Stimulated activated CD4-positive, alpha-beta T cell treated with anti-CD3 and anti-CD28 coated beads, Interleukin-1b, Interleukin-23, amount 100 ng/mL, for 24 hours (primary cell): Measurements from ENCODE around the gene MAPK11.

Experiments used
- DNase-seq, 4 experiments: peaks; one replicate each; pipeline ENCODE4 v3.0.0-alpha.2; 2020; ENCODE audit warnings: low read depth in 4 of 4, low spot score in 1 of 4

Gene MAPK11

GRCh38 chr22:50296658-50297490 is 26.7 kb upstream of the MAPK11 start:
- DNase-seq, result no peak

- no peak for DNase-seq
These were observed 24.1 kb upstream of the MAPK11 start for GRCh38 chr22:50294319-50294656.

- no peak for DNase-seq
These were observed 23.5 kb upstream of the MAPK11 start for GRCh38 chr22:50293441-50294318.

- no peak for DNase-seq
These were observed 22.7 kb upstream of the MAPK11 start for GRCh38 chr22:50292643-50293440.

- DNase-seq, result no peak
These were observed 19.9 kb upstream of the MAPK11 start for GRCh38 chr22:50289942-50290630.

GRCh38 chr22:50289151-50289941 is 19.2 kb upstream of the MAPK11 start:
- no peak for DNase-seq

- no peak for DNase-seq
These were observed 17.6 kb upstream of the MAPK11 start for GRCh38 chr22:50287731-50288130.

- no peak for DNase-seq
These were observed 16.6 kb upstream of the MAPK11 start for GRCh38 chr22:50286701-50287318.

- no peak for DNase-seq
These were observed 16.1 kb upstream of the MAPK11 start for GRCh38 chr22:50286275-50286674.

GRCh38 chr22:50285568-50286229 is 15.5 kb upstream of the MAPK11 start:
- no peak for DNase-seq

- no peak for DNase-seq
These were observed 14.3 kb upstream of the MAPK11 start for GRCh38 chr22:50284479-50284878.

- no peak for DNase-seq
These were observed 13.6 kb upstream of the MAPK11 start for GRCh38 chr22:50283821-50284220.

GRCh38 chr22:50282361-50283155 is 12.4 kb upstream of the MAPK11 start:
- no peak for DNase-seq

GRCh38 chr22:50281957-50282356 is 11.8 kb upstream of the MAPK11 start:
- DNase-seq, result no peak

- DNase-seq, result no peak
These were observed 11.2 kb upstream of the MAPK11 start for GRCh38 chr22:50281384-50281760.

- no peak for DNase-seq
These were observed 10.7 kb upstream of the MAPK11 start for GRCh38 chr22:50280708-50281383.

- no peak for DNase-seq
These were observed 10.0 kb upstream of the MAPK11 start for GRCh38 chr22:50280022-50280707.
